HG03103 (cell line): ENCODE data around the gene ZFP36.

Experiments used
- ATAC-seq: cut with Tn5 transposase; IDR thresholded peaks from one replicate; pipeline ENCODE4 v1.9.1; 2021; ENCODE audit warnings: low read depth; ENCODE audit not compliant: unreplicated experiment

The ZFP36 gene

DNA sequence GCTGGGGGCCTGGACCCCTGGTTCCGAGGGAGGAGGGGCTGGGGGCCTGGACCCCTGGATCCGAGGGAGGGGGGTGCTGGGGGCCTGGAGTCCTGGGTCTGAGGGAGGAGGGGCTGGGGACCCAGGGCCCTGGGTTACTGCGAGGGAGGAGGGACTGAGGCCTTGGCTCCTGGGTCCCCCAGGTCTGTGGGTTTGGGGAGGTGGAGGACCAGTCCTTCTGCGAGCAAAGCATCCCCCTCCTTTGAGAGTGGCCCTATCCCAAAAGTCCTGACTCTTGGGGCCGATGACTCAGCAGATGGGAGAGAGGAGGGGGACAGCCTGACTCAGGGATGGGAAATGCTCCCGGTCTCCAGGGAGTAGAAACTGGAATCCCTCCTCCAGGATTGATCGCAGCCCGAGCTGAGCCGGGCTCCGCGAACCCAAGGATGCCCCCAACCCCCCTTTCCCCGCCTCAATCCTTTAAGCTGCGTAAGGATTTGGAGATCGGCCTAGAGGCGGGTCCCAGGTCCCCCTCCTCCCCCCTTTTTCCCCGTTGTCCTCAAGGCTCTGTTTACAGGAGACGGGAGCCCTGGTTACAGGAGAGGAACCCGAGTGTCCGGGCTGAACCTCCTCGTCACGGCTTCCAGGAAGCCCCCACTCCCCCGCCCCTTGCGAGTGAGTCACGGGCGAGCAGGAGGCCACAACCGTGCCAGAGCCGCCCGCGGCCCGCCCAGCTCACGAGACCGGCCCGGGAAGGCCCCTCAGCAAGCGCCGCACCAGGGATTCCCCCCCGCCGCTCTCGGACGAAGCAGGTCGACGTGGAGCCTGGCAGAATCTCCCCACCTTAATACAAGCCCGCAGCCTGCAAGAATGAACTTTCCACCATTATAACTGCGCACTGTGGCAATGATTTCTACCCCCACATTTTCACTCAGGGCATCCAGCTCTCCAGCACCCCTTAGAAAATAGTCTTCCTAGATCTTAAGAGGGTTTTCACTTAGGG lies 3.0 kb upstream of the ZFP36 start:
- ATAC-seq: peak; percentile 28

DNA sequence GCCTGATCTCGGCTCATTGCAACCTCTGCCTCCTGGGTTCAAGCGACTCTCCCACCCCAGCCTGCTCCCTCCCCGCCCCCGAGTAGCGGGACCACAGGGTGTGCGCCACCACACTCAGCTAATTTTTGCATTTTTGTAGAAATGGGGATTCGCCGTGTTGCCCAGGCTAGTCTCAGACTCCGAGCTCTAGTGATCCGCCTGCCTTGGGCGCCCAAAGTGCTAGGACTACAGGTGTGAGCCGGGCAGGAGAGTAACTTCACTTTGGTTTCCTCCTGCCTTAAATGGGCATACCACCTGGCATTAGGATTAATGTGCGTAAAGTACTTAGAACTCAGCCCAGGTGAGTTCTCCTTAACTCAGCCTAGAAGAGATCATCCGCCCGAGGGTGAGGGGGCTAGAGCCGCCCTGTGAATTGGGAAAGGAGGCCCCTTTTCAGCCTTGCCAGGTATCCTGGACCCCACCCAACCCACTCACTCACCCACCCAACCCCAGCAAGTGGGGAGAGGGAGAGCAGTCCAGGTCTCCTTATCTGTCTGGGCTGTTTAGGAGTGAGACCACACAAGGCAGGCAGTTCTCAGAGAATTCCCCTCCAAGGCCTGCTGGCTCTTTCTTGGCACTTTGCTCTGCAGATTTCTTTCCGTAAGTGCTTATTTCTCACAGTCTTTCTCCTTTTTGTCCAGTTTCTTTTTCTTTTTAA lies 1.2 kb upstream of the ZFP36 start:
- no peak for ATAC-seq

DNA sequence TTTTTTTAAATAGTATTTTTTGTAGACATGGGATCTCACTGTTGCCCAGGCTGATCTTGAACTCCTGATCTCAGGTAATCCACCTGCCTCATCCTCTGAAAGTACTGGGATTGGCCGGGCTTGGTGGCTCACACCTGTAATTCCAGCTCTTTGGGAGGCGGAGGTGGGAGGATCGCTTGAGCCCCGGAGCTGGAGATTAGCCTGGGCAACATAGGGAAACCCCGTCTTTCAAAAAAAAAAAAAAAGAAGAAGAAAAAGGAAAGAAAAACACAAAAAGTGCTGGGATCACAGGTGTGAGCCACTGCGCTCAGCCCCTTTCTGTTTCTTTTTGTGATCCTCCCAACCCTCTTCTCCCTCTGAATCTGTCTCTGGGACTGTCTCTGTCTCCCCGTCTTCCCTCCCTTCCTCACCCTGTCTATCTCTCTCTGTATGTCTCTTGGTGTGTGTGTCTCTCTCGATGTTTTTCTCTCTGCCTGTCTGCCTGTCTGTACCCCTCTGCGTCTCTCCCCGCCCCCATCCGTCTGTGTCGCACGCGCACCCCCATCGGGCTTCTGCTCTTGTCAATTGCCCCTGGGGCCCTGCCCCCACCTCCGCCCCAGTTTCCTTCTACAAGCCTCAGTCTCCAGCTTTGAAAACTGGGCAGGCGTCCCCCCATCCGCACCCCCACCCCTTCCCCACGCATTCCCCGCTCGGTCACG lies 540 bp upstream of the ZFP36 start:
- no peak for ATAC-seq

DNA sequence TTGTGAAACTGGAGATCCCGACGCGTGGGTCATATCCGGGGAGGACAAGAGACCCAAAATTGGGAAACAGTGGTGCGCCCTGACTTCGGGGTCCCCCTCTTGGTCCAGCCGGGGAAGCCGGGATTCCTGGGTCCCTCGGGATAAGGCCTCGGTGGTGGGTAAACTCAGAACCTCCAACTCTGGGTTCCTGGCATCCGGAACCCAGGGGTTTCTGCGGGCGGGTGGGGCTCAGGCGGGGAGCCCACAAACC lies 688 bp downstream of the ZFP36 start:
- ATAC-seq: no peak

DNA sequence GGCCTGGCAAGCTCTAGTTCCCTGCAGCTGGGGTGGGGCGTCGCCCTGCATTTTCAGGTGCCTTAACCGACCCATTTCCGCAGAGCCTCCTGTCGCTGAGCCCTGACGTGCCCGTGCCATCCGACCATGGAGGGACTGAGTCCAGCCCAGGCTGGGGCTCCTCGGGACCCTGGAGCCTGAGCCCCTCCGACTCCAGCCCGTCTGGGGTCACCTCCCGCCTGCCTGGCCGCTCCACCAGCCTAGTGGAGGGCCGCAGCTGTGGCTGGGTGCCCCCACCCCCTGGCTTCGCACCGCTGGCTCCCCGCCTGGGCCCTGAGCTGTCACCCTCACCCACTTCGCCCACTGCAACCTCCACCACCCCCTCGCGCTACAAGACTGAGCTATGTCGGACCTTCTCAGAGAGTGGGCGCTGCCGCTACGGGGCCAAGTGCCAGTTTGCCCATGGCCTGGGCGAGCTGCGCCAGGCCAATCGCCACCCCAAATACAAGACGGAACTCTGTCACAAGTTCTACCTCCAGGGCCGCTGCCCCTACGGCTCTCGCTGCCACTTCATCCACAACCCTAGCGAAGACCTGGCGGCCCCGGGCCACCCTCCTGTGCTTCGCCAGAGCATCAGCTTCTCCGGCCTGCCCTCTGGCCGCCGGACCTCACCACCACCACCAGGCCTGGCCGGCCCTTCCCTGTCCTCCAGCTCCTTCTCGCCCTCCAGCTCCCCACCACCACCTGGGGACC lies 1.2 kb downstream of the ZFP36 start:
- ATAC-seq: no peak

DNA sequence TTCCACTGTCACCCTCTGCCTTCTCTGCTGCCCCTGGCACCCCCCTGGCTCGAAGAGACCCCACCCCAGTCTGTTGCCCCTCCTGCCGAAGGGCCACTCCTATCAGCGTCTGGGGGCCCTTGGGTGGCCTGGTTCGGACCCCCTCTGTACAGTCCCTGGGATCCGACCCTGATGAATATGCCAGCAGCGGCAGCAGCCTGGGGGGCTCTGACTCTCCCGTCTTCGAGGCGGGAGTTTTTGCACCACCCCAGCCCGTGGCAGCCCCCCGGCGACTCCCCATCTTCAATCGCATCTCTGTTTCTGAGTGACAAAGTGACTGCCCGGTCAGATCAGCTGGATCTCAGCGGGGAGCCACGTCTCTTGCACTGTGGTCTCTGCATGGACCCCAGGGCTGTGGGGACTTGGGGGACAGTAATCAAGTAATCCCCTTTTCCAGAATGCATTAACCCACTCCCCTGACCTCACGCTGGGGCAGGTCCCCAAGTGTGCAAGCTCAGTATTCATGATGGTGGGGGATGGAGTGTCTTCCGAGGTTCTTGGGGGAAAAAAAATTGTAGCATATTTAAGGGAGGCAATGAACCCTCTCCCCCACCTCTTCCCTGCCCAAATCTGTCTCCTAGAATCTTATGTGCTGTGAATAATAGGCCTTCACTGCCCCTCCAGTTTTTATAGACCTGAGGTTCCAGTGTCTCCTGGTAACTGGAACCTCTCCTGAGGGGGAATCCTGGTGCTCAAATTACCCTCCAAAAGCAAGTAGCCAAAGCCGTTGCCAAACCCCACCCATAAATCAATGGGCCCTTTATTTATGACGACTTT lies 2.0 kb downstream of the ZFP36 start:
- ATAC-seq: no peak

DNA sequence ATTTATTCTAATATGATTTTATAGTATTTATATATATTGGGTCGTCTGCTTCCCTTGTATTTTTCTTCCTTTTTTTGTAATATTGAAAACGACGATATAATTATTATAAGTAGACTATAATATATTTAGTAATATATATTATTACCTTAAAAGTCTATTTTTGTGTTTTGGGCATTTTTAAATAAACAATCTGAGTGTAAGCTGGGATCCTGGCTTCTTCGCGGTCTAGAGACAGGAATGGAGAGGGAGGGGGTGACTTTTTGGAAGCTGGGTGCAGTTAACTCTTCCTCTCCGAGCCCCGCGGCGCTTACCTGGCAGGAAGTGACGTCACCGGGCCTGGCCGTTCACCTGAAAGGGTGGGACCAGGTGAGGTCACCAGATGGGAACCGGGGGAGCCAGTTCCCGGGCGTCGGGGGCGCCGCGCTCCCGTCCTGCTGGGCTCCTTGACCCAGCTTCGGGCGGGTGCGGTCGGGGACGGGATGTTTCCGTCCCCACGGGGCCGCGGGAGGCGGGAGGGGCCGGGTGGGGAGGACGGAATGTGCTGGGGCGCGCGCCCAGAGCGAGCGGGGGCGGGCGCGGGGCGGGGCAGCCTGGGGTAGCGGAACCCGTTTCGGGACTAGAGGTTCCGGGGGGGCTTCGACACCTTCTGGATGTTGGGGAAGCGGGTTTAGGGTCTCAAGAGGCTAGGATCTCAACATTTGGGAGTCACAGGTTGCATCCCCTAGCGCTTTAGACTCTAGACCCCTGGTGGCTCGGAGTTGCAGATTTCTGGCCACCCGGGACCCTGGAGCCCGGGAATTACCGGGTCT lies 2.8 kb downstream of the ZFP36 start:
- no peak for ATAC-seq

DNA sequence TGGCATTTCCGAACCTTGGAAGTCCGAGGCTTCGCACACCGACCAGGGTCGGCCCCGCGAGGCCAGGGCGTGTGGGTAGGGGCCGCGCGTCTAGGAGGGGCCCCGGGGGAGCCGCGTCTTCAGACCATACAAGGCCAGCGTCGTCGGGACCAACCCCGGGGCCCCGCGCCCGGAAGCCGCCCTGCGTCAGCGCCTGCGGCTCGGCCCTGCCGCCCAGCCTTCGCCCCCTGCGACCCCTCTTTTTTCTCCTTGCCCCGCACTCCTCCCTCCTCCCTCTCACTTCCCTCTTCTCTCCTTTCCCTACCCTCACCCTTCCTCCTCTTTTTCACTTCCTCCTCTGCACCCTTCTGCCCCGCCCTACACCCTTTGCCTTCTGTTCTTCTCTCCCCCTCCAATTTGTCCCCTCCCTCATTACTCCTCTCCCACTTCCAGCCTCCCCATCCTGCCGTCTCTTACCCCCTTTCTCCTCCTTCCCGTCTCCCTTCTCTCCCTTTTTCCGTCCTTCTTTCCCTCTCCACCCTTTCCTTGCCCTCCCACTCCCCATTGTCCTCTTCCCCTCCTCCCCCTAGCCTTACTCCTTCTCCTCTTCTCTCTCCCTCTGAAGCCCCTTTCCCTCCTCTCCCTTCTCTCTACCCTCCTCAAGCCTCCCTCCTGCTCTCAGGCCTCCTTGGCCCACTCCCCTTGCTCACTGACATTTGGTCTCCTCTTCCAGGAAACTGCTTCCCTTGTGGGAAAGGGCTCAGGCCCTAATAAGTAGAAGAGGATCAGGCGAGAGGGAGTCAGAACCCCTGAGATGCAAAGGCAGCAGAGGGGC lies 3.6 kb downstream of the ZFP36 start:
- no peak for ATAC-seq

DNA sequence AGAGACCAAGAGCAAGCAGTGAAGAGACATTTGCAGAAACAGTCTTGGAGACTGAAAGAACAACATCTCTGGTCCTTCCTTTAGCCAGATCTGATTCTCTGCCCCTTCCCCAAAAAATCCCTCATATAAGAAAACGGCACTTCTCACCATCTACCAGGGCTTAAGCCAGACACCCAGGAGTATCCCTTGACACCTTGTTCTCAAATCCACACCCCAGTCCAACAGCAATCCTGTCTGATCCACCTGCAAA lies 4.1 kb downstream of the ZFP36 start:
- ATAC-seq: no peak

DNA sequence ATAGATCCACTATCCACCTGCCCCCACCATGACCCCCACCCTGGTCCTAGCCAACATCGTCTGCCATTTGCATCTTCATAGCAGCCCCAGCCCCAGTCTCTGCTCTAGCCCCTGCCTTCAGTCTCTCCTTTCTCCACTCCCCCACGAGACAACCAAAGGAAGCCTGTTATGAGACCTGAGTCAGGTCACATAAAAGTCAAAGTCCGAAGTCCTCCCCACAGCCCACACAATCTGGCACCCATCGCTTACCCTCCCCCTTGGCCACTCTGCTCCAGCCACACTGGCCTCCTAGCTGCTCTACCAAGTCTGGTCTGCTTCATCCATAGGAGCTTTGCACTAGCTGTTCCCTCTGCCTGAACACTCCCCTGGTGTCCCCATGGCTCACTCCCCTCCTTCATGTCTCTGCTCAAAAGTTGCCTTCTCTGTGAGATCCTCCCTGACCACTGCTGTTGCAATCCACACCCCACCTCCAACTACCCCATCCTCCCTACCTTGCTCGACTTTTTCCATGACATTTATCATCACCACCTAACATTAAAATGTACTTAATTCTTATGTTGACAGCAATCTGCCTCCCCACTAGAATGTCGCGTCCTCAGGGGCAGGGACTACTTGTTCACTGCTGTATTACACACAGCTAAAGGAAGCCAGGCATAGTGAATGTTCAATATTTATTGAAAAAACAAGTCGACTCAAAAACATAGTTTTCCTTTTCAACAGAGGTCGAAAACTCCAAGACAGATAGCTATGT lies 4.6 kb downstream of the ZFP36 start:
- ATAC-seq: no peak

DNA sequence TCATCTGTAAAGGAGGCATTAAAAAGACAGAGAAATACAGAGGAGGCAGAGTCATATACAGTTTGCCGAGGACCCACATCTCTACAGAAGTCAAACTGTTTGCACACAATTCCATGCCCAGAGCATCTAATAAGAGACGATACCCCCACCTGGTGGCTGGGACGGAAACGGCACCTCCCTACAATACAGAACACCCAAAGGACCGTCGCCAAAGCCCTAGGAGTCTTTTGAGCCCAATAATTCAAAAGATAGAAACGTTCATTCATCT lies 5.1 kb downstream of the ZFP36 start:
- ATAC-seq: peak; percentile 20

DNA sequence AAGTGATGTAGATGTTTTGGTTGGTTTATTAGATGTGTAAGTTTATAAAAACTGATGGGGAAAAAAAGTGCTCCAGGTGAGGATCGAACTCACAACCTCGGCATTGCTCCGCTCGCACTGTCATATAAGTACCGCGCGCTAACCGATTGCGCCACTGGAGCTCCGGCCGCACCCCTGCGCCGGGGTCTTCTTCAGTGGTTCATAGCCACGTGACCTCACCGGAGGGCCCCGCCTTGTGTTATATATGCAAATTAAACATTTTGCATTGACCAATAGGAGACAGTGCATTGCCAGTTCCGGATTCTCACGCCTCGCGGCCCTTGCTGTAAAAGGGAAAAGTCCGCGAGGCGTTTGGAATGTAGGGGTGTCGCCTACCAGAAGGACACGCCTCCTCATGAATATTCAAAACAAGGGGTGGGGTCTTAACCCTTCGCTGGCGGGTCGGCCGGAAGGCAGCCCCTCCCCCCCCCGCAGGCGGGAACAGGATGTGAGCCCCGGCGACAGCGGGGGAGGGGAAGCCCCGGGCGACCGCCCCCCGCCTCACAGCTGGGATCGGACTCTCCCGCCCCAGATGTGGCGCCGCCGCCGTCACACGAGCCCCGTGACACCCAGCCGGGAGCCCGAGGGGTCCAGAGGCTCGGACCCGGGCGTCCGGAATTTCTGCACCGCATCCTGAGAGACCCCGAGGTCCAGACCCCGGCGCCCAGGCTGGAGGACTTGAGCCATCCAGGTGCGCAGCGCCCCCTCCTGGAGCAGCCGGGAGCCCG lies 5.6 kb downstream of the ZFP36 start, which contains the start of gene PLEKHG2:
Gene PLEKHG2 (plus strand): TSS at position 570 of the 767 bp plus-strand sequence. CDS start 1,418 bp downstream, outside the sequence.
- peak; percentile 47 for ATAC-seq

DNA sequence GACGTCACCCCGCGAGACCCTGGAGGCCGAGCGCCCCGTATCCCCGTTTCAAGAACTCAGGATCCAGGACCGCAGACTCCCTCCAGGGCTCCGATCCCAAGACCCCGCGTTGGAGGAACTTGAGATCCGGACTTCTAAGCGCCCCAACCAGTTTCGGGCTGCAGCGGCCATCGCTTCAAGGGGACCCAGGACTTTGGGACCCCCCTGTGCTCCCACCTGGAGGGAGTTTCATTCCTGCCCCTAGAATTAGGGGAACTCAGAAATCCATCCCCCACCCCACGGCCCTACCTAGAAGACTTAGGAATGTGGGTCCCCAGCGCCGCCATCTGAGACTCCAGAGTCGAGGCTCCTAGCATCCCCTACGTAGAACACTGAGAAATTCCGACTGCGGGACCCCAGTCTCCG lies 6.2 kb downstream of the ZFP36 start:
- ATAC-seq: no peak

DNA sequence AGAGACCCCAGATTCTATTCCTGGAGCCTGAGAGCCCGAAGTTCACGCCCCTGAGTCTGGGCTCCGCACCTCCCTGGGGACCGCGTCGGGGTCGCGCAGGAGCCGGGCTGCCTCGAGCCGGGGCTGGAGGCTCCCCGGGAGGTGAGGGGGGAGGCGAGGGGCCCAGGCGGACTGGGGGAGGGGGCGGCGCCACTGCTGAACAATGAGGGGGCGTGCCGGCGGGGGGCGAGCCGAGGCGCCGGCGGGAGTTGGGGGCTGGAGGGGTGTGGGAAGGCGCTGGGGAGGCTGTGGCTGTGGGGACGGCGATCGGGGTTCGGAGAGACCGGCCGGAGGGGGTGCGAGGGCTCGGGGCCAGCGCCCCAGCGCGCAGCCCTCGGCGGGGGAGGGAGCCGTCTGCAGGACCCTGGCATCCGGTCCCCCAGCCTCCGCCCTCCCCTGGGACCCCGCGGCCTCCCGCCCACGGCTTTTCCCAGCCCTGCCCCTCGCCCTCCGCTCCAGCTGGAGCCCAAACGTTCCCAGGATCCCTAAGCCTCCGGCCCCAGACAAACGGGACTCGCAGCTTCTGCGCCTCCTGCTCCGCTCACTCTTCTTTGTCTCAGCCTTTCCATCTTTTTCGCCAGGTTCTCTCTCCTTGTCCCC lies 6.7 kb downstream of the ZFP36 start:
- no peak for ATAC-seq

DNA sequence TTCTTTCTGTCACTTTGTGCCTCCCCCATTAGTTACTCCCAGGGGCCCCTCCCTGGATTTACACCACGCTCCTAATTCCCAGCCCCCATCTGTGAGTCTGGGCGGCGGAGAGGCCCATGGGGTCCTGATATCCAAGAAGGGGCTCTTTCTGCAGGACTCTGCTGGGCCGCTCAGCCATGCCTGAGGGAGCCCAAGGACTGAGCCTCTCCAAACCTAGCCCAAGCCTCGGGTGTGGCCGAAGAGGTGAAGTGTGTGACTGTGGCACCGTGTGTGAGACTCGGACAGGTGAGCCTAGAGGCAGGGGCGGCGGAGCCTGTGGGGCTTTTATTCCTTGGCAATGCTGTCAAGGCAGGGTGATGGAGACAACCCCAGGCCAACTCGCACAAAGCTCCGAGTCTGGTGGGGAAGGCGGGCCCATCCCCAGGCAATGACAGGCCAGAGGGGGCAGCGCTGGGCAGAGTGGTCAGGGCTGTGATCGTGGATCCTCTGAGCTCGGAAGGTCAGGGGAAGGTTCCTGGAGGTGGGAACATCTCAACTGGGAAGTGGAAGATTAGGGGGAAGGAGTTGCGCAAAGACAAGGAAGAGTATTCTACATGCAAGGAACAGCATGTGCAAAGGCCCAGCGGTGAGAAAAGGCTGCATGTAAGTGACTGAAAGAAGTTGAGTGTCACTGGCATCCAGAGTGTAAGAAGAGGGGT lies 7.4 kb downstream of the ZFP36 start:
- ATAC-seq: no peak
